Islet precursor cell (in vitro differentiated cells): Measurements from ENCODE around the gene COL12A1.

Experiments used
- DNase-seq: peaks from one replicate; pipeline ENCODE4 v3.0.0-alpha.2; 2018

Gene COL12A1

GRCh38 chr6:75176076-75176582 is 29.7 kb downstream of the COL12A1 start:
- no peak for DNase-seq

GRCh38 chr6:75171986-75172385 is 33.9 kb downstream of the COL12A1 start:
- DNase-seq = no peak

GRCh38 chr6:75171567-75171966 is 34.3 kb downstream of the COL12A1 start:
- DNase-seq = no peak

DNA sequence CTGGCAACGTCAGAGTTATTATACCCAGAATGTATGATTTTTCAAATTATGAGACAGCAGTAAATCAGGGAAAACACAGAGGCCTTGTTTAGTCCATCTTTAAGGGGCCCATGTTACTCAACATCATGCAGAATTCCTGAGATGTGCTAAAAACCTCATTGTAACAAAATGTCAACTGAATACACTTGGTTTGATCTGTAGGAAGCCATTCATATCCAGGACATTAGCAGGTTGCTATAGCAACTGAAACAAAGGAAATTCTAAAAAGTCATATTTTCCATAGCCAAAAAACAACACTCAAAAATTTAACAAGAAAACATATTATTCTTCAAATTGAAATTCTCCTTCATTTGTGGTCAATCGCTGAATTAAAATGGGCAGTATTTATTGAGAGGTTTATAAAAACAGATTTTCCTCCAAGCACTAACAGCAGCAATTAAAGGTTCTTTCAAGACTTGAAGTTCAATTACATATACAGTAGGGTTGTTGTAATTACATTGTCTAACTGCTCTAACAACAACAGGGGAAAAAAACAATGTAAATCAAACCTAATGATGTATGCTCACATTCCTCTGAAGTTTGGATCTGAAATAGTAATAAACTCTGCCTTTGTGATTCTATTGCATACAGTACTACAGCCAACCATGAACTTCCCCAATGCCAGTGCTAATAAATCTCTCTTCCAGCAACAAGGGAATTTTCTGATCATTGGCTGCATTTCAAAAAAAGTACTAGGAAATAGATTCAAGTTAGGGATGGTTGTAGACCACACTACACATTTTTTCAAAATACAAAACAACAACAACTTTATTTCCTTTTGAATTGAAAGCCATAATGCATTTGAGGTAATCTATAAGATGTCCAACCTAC is 34.9 kb downstream of the COL12A1 start:
- DNase-seq = no peak

- no peak for DNase-seq
These were observed 35.9 kb downstream of the COL12A1 start for GRCh38 chr6:75169689-75170586.

DNA sequence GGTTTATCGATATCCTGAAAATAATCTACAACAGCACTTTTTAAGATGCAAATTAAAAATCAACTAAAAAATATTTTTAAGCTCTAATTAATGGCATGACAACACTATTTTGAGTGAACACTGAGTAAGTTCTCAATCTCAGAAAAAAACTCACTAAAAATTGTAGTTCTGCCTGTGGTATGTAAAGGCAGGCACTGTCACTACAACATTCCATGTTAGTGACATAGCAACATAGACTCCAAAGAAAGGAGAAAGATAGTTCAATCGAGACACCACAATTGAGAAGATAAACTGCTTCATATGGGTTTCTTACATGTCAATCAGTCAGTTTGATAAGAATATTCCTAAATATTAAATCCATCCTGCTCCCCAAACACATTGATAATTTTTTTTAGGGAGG is 38.0 kb downstream of the COL12A1 start:
- DNase-seq = no peak

- DNase-seq = no peak
These were observed 38.5 kb downstream of the COL12A1 start for GRCh38 chr6:75167325-75167724.

- DNase-seq = no peak
These were observed 39.1 kb downstream of the COL12A1 start for GRCh38 chr6:75166773-75167172.

- no peak for DNase-seq
These were observed 39.6 kb downstream of the COL12A1 start for GRCh38 chr6:75166236-75166635.

DNA sequence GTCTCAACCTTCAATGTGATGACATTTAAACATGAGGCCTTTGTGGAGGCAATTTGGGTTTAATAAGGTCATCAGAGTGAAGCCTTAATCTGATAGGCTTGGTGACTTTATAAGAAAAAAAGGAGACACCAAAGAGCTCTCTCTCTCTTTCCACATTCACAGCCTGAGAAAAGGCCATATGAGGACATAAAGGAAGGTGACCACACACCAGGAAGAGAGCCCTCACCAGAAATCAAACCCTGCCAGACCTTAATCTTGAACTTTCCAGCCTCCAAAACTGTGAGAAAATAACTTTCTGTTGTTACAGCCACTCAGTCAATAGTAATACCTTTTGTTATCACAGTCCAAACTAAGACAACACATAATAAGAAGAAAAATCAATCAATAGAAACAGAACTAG is 47.7 kb downstream of the COL12A1 start:
- no peak for DNase-seq

GRCh38 chr6:75157336-75157735 is 48.5 kb downstream of the COL12A1 start:
- DNase-seq = no peak

DNA sequence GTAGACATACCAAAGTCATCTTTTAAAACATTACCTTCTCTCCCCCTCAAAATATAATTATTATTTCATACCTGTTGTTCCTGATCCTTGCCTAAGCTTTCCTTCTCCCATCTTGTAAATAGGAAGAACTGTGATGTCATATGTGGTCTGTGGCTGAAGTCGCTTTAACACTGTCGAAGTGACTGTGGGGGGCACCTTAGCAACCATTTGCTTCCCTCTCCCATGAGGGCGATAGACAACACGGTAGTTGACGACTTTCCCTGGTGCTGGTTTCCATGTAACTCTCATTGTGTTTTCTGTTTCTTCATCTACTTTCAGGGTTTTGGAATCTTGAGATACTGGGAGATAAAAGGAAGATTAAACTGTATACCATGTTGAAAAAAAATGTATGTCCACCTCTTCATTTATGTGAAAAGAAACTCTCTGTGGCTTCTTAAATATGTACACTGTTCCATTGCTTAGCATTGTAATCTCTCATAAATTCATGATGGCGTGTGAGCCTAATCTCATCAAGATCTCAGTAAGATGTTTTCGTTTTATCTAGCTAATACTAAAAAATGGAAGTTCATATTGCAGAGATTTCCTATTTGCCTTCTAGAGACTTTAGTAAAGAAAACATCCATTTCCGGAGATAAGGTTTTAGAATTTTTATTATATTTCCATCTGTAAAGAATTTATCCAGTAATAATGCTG is 49.5 kb downstream of the COL12A1 start:
- no peak for DNase-seq

- DNase-seq = no peak
These were observed 50.2 kb downstream of the COL12A1 start for GRCh38 chr6:75155631-75156030.

GRCh38 chr6:75154973-75155372 is 50.9 kb downstream of the COL12A1 start:
- DNase-seq = no peak

DNA sequence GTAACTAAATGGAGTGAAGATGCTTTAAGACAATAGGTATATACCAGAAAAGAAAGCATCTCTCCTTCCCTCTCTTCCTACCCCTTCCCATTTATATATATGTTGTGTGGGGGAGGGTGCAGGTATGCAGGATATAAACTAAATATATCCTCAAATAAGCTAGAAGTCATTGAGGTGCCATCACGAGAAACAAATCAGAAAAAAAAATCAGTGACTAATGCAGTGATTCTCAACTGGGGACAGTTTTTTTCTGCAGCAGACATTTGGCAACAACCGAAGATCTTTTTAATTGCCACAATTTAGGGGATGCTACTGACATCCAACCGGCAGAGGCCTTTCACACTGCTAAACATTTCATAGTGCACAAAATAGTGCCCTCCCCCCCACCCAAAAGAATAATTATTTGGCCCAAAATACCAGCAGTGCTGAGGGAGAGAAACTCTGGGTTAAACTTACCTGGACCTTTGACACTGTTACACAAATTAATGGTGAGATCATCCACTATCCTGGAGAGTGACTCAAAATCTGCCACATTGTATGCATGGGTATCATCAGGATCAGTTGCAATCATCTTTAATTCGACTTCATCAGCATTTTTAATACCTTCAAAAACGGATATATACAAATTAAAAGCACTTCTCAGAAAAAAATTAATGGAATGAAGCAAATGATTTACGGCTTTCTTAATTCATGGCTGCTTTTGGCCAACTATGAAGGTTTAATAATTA is 55.0 kb downstream of the COL12A1 start:
- no peak for DNase-seq

GRCh38 chr6:75149696-75150095 is 56.2 kb downstream of the COL12A1 start:
- DNase-seq = no peak

- no peak for DNase-seq
These were observed 56.6 kb downstream of the COL12A1 start for GRCh38 chr6:75149240-75149639.

GRCh38 chr6:75147512-75147911 is 58.3 kb downstream of the COL12A1 start:
- DNase-seq = no peak

DNA sequence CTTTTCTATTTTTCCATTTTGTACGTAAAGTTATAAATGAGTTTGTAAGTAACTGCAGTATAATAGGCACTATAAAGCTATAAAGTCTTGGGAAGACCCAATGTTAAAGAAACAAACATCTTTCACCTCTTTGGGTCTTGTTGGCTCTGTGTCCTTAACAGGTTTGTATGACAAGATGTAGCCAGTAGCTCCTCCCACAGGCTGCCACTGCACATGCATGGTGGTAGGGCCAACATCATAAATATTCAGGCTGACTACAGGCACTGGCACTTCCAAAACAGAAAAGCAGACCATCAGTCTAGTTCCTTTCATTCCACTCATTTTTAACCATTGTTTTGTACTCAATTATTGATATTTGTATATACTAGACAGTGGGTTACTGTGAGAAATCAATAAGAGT is 59.9 kb downstream of the COL12A1 start:
- DNase-seq = no peak

DNA sequence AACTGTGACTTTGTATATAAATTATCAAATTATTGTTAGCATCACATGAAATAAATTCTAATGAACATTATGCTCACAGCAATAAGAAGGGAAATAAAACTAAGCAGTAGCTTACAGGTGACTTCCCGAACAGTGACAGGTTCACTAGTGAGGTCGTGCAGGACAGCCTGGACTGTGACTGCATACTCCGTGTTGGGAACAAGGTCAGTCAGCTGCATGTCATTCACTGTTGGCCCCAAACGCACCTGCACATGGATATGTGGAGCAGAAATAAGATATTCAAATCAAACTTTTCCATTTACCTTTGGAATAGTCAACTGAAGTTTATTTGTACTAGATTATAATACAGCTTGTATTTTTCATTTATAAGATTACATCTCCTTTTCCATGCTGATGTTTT is 60.6 kb downstream of the COL12A1 start:
- no peak for DNase-seq

GRCh38 chr6:75144386-75144785 is 61.5 kb downstream of the COL12A1 start:
- DNase-seq = no peak

DNA sequence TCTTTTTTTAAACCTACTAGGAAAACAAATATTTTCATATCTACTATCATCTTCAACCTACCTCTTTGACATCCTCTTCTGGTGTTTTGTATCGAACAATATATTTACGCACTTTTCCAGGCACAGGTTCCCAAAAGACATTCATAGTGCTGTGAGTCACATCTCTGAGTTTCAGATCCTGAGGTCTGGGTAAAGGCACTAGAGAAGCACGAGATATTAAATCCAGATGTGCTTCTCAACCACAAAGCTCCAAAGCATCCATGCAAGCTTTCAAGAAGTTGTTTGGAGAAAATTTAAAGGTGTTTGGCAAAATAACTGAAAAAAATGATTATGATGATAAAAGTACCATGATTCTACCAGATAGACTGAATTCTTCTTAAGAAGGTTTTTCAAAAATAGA is 62.7 kb downstream of the COL12A1 start:
- no peak for DNase-seq
